Fibroblast of lung (primary cell): ENCODE data around the gene HDDC2. TPM values are rescaled to one million over a fixed set of nuclear protein-coding genes. Genes with fewer than 3 reads are reported as not detected.

Source experiments
- DNase-seq, 2 donors: peaks; one replicate each; pipeline versions ENCODE4 v3.0.0 to v3.0.0-alpha.2; 2010; ENCODE audit warnings: low read depth in 2 of 2
- H2AFZ ChIP-seq: 2 replicates; pipeline ENCODE4 v1.5.1; 2012; ENCODE audit warnings: low read length, control low read depth, inconsistent platforms
- H3K27ac ChIP-seq: 2 replicates; pipeline ENCODE4 v1.5.1; 2011; ENCODE audit warnings: low read length, control low read depth; ENCODE audit not compliant: insufficient read depth
- H3K27me3 ChIP-seq: 2 replicates; pipeline ENCODE4 v1.5.1; 2011; ENCODE audit warnings: mild to moderate bottlenecking, low read length; ENCODE audit not compliant: control insufficient read depth, insufficient read depth
- H3K36me3 ChIP-seq: 2 replicates; pipeline ENCODE4 v1.5.1; 2011; ENCODE audit warnings: low read length; ENCODE audit not compliant: control insufficient read depth, insufficient read depth
- H3K4me1 ChIP-seq: 2 replicates; pipeline ENCODE4 v1.5.1; 2011; ENCODE audit warnings: low read length; ENCODE audit not compliant: control insufficient read depth, insufficient read depth; ENCODE audit errors: extremely low read depth
- H3K4me2 ChIP-seq: 2 replicates; pipeline ENCODE4 v1.5.1; 2011; ENCODE audit warnings: low read length, control low read depth; ENCODE audit not compliant: insufficient read depth; ENCODE audit errors: extremely low read depth
- H3K4me3 ChIP-seq, 4 experiments: fragments of 200-600 bp in 1 of 4; sonication (generic) in 1 of 4; replicated peaks in 1 of 4; 2 replicates each; pipeline ENCODE4 v1.5.1; 2011 to 2016; ENCODE audit warnings: low read length in 4 of 4, low read depth in 3 of 4, mild to moderate bottlenecking in 3 of 4, control low read depth in 2 of 4, inconsistent platforms in 1 of 4, mixed read lengths in 1 of 4; ENCODE audit not compliant: insufficient read depth in 1 of 4; ENCODE audit errors: control extremely low read depth in 1 of 4
- H3K79me2 ChIP-seq: 2 replicates; pipeline ENCODE4 v1.5.1; 2012; ENCODE audit warnings: mild to moderate bottlenecking, low read length, inconsistent platforms; ENCODE audit not compliant: control insufficient read depth, insufficient read depth
- H3K9ac ChIP-seq: 2 replicates; pipeline ENCODE4 v1.5.1; 2011; ENCODE audit warnings: mild to moderate bottlenecking, low read length, control low read depth; ENCODE audit not compliant: insufficient read depth
- H3K9me3 ChIP-seq: 2 replicates; pipeline ENCODE4 v1.5.1; 2012; ENCODE audit warnings: low read depth, low read length; ENCODE audit not compliant: control insufficient read depth, insufficient read depth
- H4K20me1 ChIP-seq: 2 replicates; pipeline ENCODE4 v1.5.1; 2011; ENCODE audit warnings: low read length; ENCODE audit not compliant: control insufficient read depth, insufficient read depth; ENCODE audit errors: extremely low read depth
- EZH2 ChIP-seq: IDR thresholded peaks from 2 replicates; pipeline ENCODE4 v1.5.1; 2012; ENCODE audit warnings: low read length, control low read depth, mild to moderate bottlenecking; ENCODE audit errors: missing control alignments
- polyA plus RNA-seq, 2 donors: library from polyadenylated mRNA; depleted of rRNA in 1 of 2; stranded (reverse) in 1 of 2; unstranded in 1 of 2; fragments of >200 nt; gene quantifications; 2 replicates each; pipeline ENCODE4 v1.2.1, GENCODE V29; 2011 to 2012; ENCODE audit warnings: missing spikeins in 1 of 2
- total RNA-seq: library from RNA; depleted of rRNA; stranded (reverse); fragments of >200 nt; gene quantifications from 2 replicates; pipeline ENCODE4 v1.2.1, GENCODE V29; 2014
- TF ChIP-seq, protein P1 (sequence below), 2 donors: IDR thresholded peaks in 1 of 2; conservative IDR thresholded peaks in 1 of 2; 1 replicate in 1 of 2; 2 replicates in 1 of 2; pipeline ENCODE4 v1.5.1; 2011 to 2012; ENCODE audit warnings: low read length in 2 of 2, control low read depth in 1 of 2, inconsistent platforms in 1 of 2, low read depth in 1 of 2, mild to moderate bottlenecking in 1 of 2

HDDC2 gene
- total and polyA plus RNA-seq, 2 donors (not counting 1 experiment from before 2014, with no cell fraction given) = 58.8 to 174 TPM

DNA sequence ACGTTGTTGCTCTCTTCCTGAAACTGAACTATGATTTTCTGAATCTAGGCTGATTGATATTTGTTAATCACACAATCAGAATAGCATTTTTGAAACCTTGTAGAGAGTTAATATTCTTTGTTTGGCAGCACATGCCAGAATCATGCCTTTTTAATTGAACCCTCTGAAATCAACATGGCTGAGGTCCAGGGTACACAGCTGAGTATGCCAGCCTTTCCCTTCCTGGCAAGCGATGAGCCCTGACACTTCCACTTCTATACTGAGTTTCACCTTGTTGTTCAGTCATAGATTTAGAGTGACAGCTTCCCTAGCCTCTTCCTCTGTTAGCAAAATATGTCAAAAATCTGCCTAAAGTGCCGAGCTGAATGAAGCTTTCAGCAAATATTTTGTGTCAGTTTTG, 6.8 kb downstream of the HDDC2 start:
- DNase-seq = no peak

DNA sequence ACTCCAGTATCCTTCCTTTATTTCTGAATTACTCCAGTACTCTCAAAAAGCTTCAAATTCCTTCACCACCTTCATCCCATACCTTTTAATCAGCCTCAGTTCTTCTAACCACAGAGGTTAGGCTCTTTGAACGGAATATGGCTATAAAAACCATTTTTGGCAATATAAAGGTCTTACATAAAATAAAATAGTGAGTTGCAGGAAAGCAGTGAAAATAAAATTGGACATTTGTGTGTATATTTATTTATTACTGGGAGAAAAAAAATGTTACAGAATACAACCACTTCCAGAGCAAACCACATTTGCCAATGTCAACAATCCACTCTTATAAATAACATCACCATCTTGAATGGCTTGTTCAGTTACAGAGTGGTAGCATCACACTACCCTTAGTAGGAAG, 7.7 kb downstream of the HDDC2 start:
- no peaks in the 10 kb centered on the region for H3K4me1 ChIP-seq
- no peak overlapping the region for H3K27ac ChIP-seq
- peaks cover 2% of the 10 kb centered on the region for H3K79me2 ChIP-seq
- peaks cover 10% of the 10 kb centered on the region for H3K36me3 ChIP-seq
- no peak overlapping the region for H3K9ac ChIP-seq
- H3K9me3 ChIP-seq = no peaks in the 10 kb centered on the region
- H3K27me3 ChIP-seq = no peaks in the 10 kb centered on the region
- no peak overlapping the region for H3K4me2 ChIP-seq
- no peak overlapping the region for H3K4me3 ChIP-seq
- no peaks in the 10 kb centered on the region for H4K20me1 ChIP-seq
- H2AFZ ChIP-seq = no peak overlapping the region
- DNase-seq = no peak
- TF ChIP-seq EZH2 = no peak
- TF ChIP-seq, protein P1, sequence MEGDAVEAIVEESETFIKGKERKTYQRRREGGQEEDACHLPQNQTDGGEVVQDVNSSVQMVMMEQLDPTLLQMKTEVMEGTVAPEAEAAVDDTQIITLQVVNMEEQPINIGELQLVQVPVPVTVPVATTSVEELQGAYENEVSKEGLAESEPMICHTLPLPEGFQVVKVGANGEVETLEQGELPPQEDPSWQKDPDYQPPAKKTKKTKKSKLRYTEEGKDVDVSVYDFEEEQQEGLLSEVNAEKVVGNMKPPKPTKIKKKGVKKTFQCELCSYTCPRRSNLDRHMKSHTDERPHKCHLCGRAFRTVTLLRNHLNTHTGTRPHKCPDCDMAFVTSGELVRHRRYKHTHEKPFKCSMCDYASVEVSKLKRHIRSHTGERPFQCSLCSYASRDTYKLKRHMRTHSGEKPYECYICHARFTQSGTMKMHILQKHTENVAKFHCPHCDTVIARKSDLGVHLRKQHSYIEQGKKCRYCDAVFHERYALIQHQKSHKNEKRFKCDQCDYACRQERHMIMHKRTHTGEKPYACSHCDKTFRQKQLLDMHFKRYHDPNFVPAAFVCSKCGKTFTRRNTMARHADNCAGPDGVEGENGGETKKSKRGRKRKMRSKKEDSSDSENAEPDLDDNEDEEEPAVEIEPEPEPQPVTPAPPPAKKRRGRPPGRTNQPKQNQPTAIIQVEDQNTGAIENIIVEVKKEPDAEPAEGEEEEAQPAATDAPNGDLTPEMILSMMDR (conservative IDR thresholded peaks at IDR 0.05 in 1 of 2, IDR thresholded peaks at IDR 0.05 in 1 of 2; ENCODE audit: low read depth in 1 of 2, low read length in 2 of 2) = no peak

More for the DNA sequence above, 6.8 kb downstream of the HDDC2 start:
- H3K27ac ChIP-seq = no peak overlapping the region
- H3K36me3 ChIP-seq = peaks cover 10% of the 10 kb centered on the region
- no peaks in the 10 kb centered on the region for H3K27me3 ChIP-seq
- no peak overlapping the region for H3K9ac ChIP-seq
- no peak overlapping the region for H3K4me3 ChIP-seq
- no peak overlapping the region for H2AFZ ChIP-seq
- no peak overlapping the region for H3K4me2 ChIP-seq
- no peak for TF ChIP-seq EZH2
- TF ChIP-seq, protein P1 (conservative IDR thresholded peaks at IDR 0.05 in 1 of 2, IDR thresholded peaks at IDR 0.05 in 1 of 2; ENCODE audit: low read depth in 1 of 2, low read length in 2 of 2) = no peak
- no peaks in the 10 kb centered on the region for H3K9me3 ChIP-seq
- peaks cover 2% of the 10 kb centered on the region for H3K4me1 ChIP-seq
- H3K79me2 ChIP-seq = peaks cover 8% of the 10 kb centered on the region
- no peaks in the 10 kb centered on the region for H4K20me1 ChIP-seq

DNA sequence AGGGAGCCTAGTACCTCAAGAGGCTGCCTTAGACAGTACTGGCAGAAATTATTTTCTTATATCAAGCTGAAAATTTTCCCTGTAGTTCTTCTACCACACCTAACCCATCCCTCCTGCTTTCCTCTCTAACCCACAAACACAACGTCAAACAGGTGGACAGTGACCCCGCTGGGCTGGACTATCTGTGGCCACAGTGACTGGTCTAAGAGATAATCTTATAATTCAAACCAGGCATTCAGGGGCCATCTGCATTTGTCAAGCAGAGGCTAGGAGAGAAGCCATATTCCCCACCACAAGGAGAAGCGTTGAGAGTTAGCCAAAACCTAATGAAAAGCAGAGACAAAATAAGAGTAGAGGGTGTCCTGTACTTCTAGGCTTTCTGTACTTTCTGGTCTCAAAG, 8.2 kb downstream of the HDDC2 start:
- no peak overlapping the region for H3K27ac ChIP-seq
- no peak overlapping the region for H3K4me3 ChIP-seq
- H3K9me3 ChIP-seq = no peaks in the 10 kb centered on the region
- no peak overlapping the region for H3K9ac ChIP-seq
- no peaks in the 10 kb centered on the region for H3K4me1 ChIP-seq
- H3K27me3 ChIP-seq = no peaks in the 10 kb centered on the region
- TF ChIP-seq, protein P1 (conservative IDR thresholded peaks at IDR 0.05 in 1 of 2, IDR thresholded peaks at IDR 0.05 in 1 of 2; ENCODE audit: low read depth in 1 of 2, low read length in 2 of 2) = no peak
- no peak for TF ChIP-seq EZH2
- peaks cover 2% of the 10 kb centered on the region for H3K79me2 ChIP-seq
- H3K36me3 ChIP-seq = peaks cover 10% of the 10 kb centered on the region
- H4K20me1 ChIP-seq = no peaks in the 10 kb centered on the region
- no peak for DNase-seq
- H3K4me2 ChIP-seq = no peak overlapping the region
- H2AFZ ChIP-seq = no peak overlapping the region
